GM21528 (cell line): Measurements from ENCODE around the gene PRM1.
"Not testable (repeated sequence)": the region's sequence is repeated elsewhere in the genome, so short reads cannot be mapped to it uniquely, and the experiment has no call there.

Experiments
- ATAC-seq: cut with Tn5 transposase; IDR thresholded peaks from one replicate; pipeline ENCODE4 v1.9.1; 2021; ENCODE audit warnings: mild to moderate bottlenecking, moderate library complexity; ENCODE audit not compliant: unreplicated experiment, low FRiP score

Gene PRM1

DNA sequence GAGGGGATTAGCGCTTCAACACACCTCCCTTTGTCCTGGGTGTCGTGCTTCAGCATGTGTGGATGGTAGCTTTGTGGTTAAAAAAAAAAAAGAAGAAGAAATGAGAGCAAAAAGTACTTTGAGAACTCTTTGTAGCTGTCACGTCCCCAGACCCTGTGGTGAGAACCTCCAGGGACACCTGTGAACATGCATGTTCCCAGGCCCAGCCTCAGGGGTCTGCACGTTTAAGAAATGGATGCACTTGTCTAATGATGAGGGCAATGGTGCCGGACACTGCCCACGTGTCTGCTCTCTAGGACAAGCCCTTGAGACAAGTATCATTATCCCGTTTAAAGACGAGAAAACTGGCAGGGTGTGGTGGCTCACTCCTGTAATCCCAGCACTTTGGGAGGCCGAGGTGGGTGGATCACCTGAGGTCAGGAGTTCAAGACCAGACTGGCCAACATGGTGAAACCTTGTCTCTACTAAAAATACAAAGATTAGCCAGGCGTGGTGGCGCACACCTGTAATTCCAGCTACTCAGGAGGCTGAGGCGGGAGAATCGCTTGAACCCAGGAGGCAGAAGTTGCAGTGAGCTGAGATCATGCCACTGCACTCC, 17.9 kb upstream of the PRM1 start:
- not testable (repeated sequence) for ATAC-seq

- ATAC-seq: no peak
These were observed 17.2 kb upstream of the PRM1 start for GRCh38 chr16:11298143-11298900.

DNA sequence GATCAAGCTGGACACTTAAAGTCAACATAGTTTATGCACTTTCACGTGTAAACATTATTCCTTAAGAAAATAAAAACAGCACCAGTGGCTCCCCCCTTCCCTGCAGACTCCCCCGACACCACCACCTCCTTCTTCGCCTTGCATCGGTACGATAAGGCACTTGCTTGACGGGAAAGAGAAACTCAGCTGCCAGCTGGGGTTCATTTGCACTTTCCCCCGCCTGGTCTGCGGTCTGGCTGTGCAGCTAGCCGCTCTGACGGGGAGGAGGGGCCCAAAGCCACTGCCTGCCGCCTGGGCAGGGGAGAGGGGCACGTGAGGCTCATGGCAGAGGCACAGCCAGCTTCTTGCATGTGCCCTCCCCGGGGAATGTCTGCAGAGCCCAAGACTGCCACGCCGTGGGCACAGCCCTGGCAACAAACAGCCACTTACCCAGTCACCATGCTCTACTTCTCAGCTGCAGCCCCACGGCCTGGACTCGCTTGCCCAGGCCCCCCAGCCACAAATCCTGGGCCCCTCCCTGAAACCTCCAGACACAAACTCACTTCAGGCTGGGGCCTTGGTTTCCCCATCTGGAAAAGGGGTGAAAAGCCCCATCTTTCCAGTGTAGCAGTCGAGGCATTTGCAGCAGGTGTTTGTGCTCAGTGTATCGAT, 16.5 kb upstream of the PRM1 start:
- ATAC-seq: peak; percentile 69

DNA sequence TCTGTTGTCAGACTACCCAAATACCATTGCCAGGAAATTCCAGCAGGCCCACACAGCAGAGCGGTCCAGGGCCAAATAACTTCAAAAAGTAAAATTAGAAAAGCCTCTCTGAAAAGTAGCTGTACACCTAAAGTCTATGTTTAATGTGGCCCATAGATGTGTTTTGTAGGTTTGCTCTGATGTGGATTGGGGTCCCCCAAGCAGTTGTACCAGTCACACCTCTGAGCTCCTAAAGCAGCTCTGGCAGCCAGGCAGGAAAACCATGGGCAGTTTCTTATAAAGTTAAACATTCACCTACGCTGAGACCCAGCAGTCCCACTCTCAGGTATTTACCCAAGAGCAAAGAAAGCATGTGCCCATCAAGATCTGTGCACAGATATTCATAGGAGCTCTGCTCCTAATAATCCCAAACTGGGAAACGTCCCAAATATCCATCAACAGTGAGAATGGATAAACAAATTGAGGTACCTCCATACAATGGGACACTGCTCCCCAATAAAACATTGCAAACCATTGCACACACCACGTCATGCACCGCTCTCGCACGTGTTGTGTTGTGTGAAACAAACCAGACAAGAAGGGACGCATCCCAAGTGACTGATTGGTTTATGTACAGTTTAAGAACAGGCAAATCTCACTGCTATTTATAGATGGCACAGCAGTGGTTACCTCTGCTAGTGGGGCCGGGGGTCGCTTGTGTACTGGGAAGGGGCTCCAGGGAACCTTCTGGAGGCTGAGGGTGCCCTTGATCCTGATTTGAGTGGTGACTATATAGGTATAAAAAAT, 15.8 kb upstream of the PRM1 start:
- ATAC-seq: peak; percentile 23

DNA sequence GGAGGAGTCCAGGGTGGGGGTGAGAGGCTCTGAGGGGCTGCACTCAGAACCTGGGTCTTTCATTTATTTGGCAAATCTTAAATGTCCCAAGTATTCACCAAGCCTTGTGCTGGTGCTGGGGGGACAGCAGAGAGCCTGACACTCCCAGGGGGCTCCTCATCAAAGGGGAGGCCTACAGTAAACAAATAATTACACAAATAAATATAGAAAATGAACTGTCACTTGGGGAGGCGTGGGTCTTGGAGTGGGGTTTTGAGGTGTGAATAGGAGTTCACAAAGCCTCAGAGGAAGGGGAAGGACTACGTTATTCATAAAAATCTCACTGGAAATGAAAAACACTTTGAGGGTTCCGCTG, 15.2 kb upstream of the PRM1 start:
- no peak for ATAC-seq

- no peak for ATAC-seq
These were observed 14.5 kb upstream of the PRM1 start for GRCh38 chr16:11295672-11296071.

- ATAC-seq: no peak
These were observed 11.1 kb upstream of the PRM1 start for GRCh38 chr16:11292076-11292748.

DNA sequence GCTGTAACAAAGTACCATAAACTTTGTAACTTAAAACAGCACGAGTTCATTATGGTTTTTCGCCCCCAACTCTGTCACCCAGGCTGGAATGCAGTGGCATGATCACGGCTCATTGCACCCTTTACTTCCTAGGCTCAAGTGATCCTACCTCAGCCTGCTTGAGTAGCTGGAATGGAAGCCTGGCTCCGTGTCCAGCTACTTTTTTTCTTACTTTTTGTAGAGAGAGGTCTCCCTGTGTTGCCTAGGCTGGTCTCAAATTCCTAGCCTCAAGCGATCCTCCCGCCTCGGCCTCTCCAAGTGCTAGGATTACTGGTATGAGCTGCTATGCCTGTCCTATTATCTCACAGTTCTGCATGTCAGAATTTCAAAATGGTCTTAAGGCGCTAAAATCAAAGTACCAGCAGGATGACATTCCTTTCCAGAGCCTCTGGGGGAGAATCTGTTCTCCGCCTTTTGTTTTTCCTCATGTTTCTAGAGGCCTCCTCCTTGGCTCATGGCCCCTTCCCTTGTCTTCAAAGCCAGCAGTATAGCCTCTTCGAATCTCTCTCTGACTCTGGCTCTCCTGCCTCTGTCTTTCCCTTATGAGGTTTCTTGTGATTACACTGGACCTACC, 10.1 kb upstream of the PRM1 start:
- no peak for ATAC-seq

GRCh38 chr16:11290102-11290893, 9.2 kb upstream of the PRM1 start:
- no peak for ATAC-seq

GRCh38 chr16:11289696-11290095, 8.6 kb upstream of the PRM1 start:
- ATAC-seq: not testable (repeated sequence)

- no peak for ATAC-seq
These were observed 8.1 kb upstream of the PRM1 start for GRCh38 chr16:11289202-11289601.

GRCh38 chr16:11285842-11286241, 4.7 kb upstream of the PRM1 start:
- no peak for ATAC-seq

- ATAC-seq: no peak
These were observed 2.7 kb upstream of the PRM1 start for GRCh38 chr16:11283820-11284248.

- ATAC-seq: no peak
These were observed 2.2 kb downstream of the PRM1 start for GRCh38 chr16:11278681-11279628.

DNA sequence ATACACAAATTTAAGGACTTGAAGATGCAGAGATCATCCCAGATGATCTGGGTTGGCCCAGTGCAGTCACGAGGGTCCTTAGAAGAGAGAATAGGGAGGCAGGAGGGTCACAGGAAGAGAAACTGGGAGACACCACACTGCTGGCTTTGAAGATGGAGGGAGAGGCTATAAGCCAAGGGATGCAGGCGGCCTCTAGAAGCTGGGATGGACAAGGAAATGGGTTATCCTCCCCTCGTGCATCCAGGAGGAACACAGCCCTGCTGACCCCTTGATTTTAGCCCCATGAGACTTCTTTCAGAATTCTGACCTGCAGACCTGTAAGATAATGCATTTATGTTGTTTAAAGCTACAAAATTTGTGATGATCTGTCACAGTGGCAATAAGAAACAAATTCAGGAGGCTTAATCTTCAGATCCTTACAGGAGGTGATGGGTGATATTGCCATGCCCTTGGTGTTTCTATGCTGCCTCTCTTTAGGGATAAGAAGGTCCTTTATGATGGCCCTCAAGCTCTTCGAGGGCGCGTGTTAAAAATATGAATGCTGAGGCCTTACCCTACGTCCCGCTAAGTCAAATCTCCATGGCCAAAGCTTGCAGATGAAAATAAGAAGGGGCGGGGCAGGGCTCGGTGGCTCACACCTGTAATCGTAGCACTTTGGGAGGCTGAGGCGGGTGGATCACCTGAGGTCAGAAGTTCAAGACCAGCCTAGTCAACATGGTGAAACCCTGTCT, 3.4 kb downstream of the PRM1 start:
- ATAC-seq: no peak

DNA sequence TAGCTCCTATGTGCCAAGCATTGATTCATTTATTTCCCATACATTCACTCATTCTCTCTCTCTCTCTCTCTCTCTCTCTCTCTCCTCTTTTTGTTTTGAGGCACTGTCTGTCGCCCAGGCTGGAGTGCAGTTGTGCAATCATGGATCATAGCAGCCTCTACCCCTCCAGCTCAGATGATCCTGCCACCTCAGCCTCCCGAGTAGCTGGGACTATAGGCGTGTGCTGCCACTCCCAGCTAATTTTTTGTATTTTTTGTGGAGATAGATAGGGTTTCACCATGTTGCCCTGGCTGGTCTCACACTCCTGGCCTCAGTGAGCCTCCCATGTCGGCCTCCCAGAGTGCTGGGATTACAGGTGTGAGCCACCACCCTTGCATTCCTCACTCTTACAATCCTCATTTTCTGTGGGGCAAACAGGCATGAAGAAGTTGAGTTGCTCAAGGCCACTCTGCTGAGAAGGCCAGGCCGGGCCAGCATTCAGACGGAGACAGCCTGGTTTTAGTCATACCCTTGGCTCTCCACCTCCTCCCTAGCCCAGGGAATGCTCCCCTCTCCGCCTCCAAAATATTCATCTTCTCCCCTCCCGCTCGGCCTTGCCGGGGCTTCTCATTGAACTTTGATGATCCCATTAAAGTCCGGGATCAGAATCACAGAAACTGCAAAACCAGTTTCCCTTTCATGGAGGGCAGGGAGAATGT, 4.1 kb downstream of the PRM1 start:
- ATAC-seq: no peak
